Right renal cortex interstitium (tissue), 3 donors: ENCODE results near the gene NSRP1. TPM values are rescaled to one million over a fixed set of nuclear protein-coding genes. Genes with fewer than 3 reads are reported as not detected.
"Not testable (repeated sequence)": the region's sequence is repeated elsewhere in the genome, so short reads cannot be mapped to it uniquely, and the experiment has no call there.

ENCODE experiments used
- DNase-seq, 3 donors: peaks; one replicate each; pipeline ENCODE4 v3.0.0-alpha.2; 2013; ENCODE audit warnings: low read depth in 3 of 3, low spot score in 2 of 3
- polyA plus RNA-seq, 3 donors: library from polyadenylated mRNA; unstranded; fragments of 120-200 nt; gene quantifications; one replicate each; pipeline ENCODE4 v1.2.1, GENCODE V29; 2013; ENCODE audit not compliant: insufficient read length in 3 of 3

Gene NSRP1
- polyA plus RNA-seq, 3 donors: 43.6 to 54.3 (median 47.1) TPM

GRCh38 chr17:30117675-30118081 lies 1.1 kb downstream of the NSRP1 start:
- no peak for DNase-seq

GRCh38 chr17:30118635-30119034 lies 2.0 kb downstream of the NSRP1 start:
- not testable (repeated sequence) for DNase-seq

- no peak for DNase-seq
These were observed 7.7 kb downstream of the NSRP1 start for GRCh38 chr17:30124273-30124796.

- DNase-seq: no peak
These were observed 13.5 kb downstream of the NSRP1 start for GRCh38 chr17:30130121-30130520.

GRCh38 chr17:30132615-30133014 lies 16.0 kb downstream of the NSRP1 start:
- DNase-seq: no peak

- DNase-seq: no peak
These were observed 16.6 kb downstream of the NSRP1 start for GRCh38 chr17:30133197-30133596.

- DNase-seq: no peak
These were observed 17.9 kb downstream of the NSRP1 start for GRCh38 chr17:30134551-30134950.

- DNase-seq: no peak
These were observed 20.5 kb downstream of the NSRP1 start for GRCh38 chr17:30137158-30137557.

GRCh38 chr17:30147860-30148259 lies 31.2 kb downstream of the NSRP1 start:
- not testable (repeated sequence) for DNase-seq

GRCh38 chr17:30148376-30148775 lies 31.8 kb downstream of the NSRP1 start:
- DNase-seq: no peak

- DNase-seq: no peak
These were observed 34.9 kb downstream of the NSRP1 start for GRCh38 chr17:30151471-30151870.

- no peak for DNase-seq
These were observed 36.8 kb downstream of the NSRP1 start for GRCh38 chr17:30153463-30153862.

GRCh38 chr17:30155389-30155788 lies 38.8 kb downstream of the NSRP1 start:
- no peak for DNase-seq

GRCh38 chr17:30158896-30159625 lies 42.4 kb downstream of the NSRP1 start:
- no peak for DNase-seq

GRCh38 chr17:30160419-30161172 lies 44.0 kb downstream of the NSRP1 start:
- DNase-seq: no peak

GRCh38 chr17:30161601-30162000 lies 45.0 kb downstream of the NSRP1 start:
- no peak for DNase-seq

GRCh38 chr17:30164531-30164930 lies 47.9 kb downstream of the NSRP1 start:
- DNase-seq: no peak

GRCh38 chr17:30165147-30165546 lies 48.5 kb downstream of the NSRP1 start:
- no peak for DNase-seq

GRCh38 chr17:30165960-30166359 lies 49.3 kb downstream of the NSRP1 start:
- DNase-seq: no peak

- DNase-seq: no peak
These were observed 53.9 kb downstream of the NSRP1 start for GRCh38 chr17:30170415-30170987.

GRCh38 chr17:30172560-30172959 lies 55.9 kb downstream of the NSRP1 start:
- DNase-seq: no peak

- no peak for DNase-seq
These were observed 57.0 kb downstream of the NSRP1 start for GRCh38 chr17:30173649-30174048.
